ENCODE data around the gene STAT5B.

GRCh38 chr17:42287305-42287976 lies 11.2 kb upstream of the STAT5B start:
- TF ChIP-seq POLR2A (IDR thresholded peaks at IDR 0.05; ENCODE audit: low read depth, low read length) (peak; percentile 83), POLR2AphosphoS5 (IDR thresholded peaks at IDR 0.05; ENCODE audit: low read depth, low read length) (peak; percentile 67)

All from GM12892 (cell line).